ENCODE data around the gene PIGH.

Gene PIGH

GRCh38 chr14:67583711-67584644 lies 16.1 kb downstream of the PIGH start:
- Histone ChIP-seq H3K27ac (ENCODE audit: low read length) (no peak overlapping the region), H3K79me2 (ENCODE audit: low read length) (no peaks in the 10 kb centered on the region), H3K9ac (ENCODE audit: low read length) (no peak overlapping the region), H3K9me3 (ENCODE audit: insufficient read depth, low read length) (no peaks in the 10 kb centered on the region), H4K20me1 (ENCODE audit: insufficient read depth, low read length) (no peaks in the 10 kb centered on the region), H2AFZ (ENCODE audit: low read depth, low read length) (no peak overlapping the region), H3K36me3 (replicated peaks; ENCODE audit: low read depth, low read length) (peaks cover 4% of the 10 kb centered on the region), H3K27me3 (ENCODE audit: low read depth, low read length) (no peaks in the 10 kb centered on the region), H3K4me1 (ENCODE audit: low read length) (peaks cover 7% of the 10 kb centered on the region), H3K4me3 (ENCODE audit: low read length) (no peak overlapping the region), H3K4me2 (ENCODE audit: low read length) (no peak overlapping the region)
- TF ChIP-seq CTCF (IDR thresholded peaks at IDR 0.05; ENCODE audit: low read depth, low read length) (peak; percentile 72), EZH2phosphoT487 (IDR thresholded peaks at IDR 0.05; ENCODE audit: low read depth) (no peak)

GRCh38 chr14:67582061-67582460 lies 18.0 kb downstream of the PIGH start:
- no peaks in the 10 kb centered on the region for H3K79me2 ChIP-seq (ENCODE audit: low read length)
- H4K20me1 ChIP-seq (ENCODE audit: insufficient read depth, low read length) = no peaks in the 10 kb centered on the region
- H3K4me2 ChIP-seq (ENCODE audit: low read length) = no peak overlapping the region
- H3K36me3 ChIP-seq (replicated peaks; ENCODE audit: low read depth, low read length) = no peaks in the 10 kb centered on the region
- H3K9ac ChIP-seq (ENCODE audit: low read length) = no peak overlapping the region
- no peak for TF ChIP-seq CTCF (IDR thresholded peaks at IDR 0.05; ENCODE audit: low read depth, low read length)
- no peak for TF ChIP-seq EZH2phosphoT487 (IDR thresholded peaks at IDR 0.05; ENCODE audit: low read depth)
- peaks cover 7% of the 10 kb centered on the region for H3K4me1 ChIP-seq (ENCODE audit: low read length)
- no peak overlapping the region for H2AFZ ChIP-seq (ENCODE audit: low read depth, low read length)
- no peak overlapping the region for H3K27ac ChIP-seq (ENCODE audit: low read length)
- no peak overlapping the region for H3K4me3 ChIP-seq (ENCODE audit: low read length)
- no peaks in the 10 kb centered on the region for H3K27me3 ChIP-seq (ENCODE audit: low read depth, low read length)
- no peaks in the 10 kb centered on the region for H3K9me3 ChIP-seq (ENCODE audit: insufficient read depth, low read length)

DNA sequence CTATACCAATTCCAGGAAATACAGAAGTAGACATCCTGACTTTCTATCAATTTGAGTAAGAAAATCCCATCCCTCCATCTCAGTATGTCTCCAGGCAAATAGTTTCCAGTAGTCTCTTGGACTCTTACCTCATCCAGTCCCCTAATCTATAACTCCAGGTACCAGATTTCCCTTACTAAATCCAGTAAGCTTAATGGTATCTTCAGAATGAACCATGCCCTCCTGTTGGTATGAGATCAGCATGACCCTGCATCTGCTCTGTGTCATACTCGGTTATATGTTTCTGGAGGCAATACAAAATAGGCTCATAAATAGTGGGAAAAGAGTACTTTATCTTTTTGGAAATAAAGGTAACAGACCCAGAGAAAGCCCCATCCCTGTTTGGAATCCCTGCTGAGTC lies 18.4 kb downstream of the PIGH start:
- no peak overlapping the region for H2AFZ ChIP-seq (ENCODE audit: low read depth, low read length)
- no peak for TF ChIP-seq EZH2phosphoT487 (IDR thresholded peaks at IDR 0.05; ENCODE audit: low read depth)
- no peaks in the 10 kb centered on the region for H3K36me3 ChIP-seq (replicated peaks; ENCODE audit: low read depth, low read length)
- H3K9me3 ChIP-seq (ENCODE audit: insufficient read depth, low read length) = no peaks in the 10 kb centered on the region
- no peaks in the 10 kb centered on the region for H4K20me1 ChIP-seq (ENCODE audit: insufficient read depth, low read length)
- peaks cover 6% of the 10 kb centered on the region for H3K4me1 ChIP-seq (ENCODE audit: low read length)
- H3K79me2 ChIP-seq (ENCODE audit: low read length) = no peaks in the 10 kb centered on the region
- H3K9ac ChIP-seq (ENCODE audit: low read length) = no peak overlapping the region
- no peaks in the 10 kb centered on the region for H3K27me3 ChIP-seq (ENCODE audit: low read depth, low read length)
- H3K4me3 ChIP-seq (ENCODE audit: low read length) = no peak overlapping the region
- no peak overlapping the region for H3K4me2 ChIP-seq (ENCODE audit: low read length)
- H3K27ac ChIP-seq (ENCODE audit: low read length) = no peak overlapping the region

- no peaks in the 10 kb centered on the region for H3K9me3 ChIP-seq (ENCODE audit: insufficient read depth, low read length)
- no peaks in the 10 kb centered on the region for H3K36me3 ChIP-seq (replicated peaks; ENCODE audit: low read depth, low read length)
- H3K79me2 ChIP-seq (ENCODE audit: low read length) = no peaks in the 10 kb centered on the region
- TF ChIP-seq EZH2phosphoT487 (IDR thresholded peaks at IDR 0.05; ENCODE audit: low read depth) = no peak
- no peak for TF ChIP-seq CTCF (IDR thresholded peaks at IDR 0.05; ENCODE audit: low read depth, low read length)
- no peak overlapping the region for H3K9ac ChIP-seq (ENCODE audit: low read length)
- no peak overlapping the region for H3K27ac ChIP-seq (ENCODE audit: low read length)
- peaks cover 7% of the 10 kb centered on the region for H3K4me1 ChIP-seq (ENCODE audit: low read length)
- H3K4me3 ChIP-seq (ENCODE audit: low read length) = no peak overlapping the region
- no peak overlapping the region for H3K4me2 ChIP-seq (ENCODE audit: low read length)
- no peaks in the 10 kb centered on the region for H4K20me1 ChIP-seq (ENCODE audit: insufficient read depth, low read length)
- no peaks in the 10 kb centered on the region for H3K27me3 ChIP-seq (ENCODE audit: low read depth, low read length)
- no peak overlapping the region for H2AFZ ChIP-seq (ENCODE audit: low read depth, low read length)
Observed at GRCh38 chr14:67580336-67581171, 19.5 kb downstream of the PIGH start.
